ENCODE results near the gene PTGR2.
"Not testable (repeated sequence)": the region's sequence is repeated elsewhere in the genome, so short reads cannot be mapped to it uniquely, and the experiment has no call there.

The PTGR2 gene

GRCh38 chr14:73909681-73910080 lies 58.0 kb downstream of the PTGR2 start:
- TF ChIP-seq, protein P1, sequence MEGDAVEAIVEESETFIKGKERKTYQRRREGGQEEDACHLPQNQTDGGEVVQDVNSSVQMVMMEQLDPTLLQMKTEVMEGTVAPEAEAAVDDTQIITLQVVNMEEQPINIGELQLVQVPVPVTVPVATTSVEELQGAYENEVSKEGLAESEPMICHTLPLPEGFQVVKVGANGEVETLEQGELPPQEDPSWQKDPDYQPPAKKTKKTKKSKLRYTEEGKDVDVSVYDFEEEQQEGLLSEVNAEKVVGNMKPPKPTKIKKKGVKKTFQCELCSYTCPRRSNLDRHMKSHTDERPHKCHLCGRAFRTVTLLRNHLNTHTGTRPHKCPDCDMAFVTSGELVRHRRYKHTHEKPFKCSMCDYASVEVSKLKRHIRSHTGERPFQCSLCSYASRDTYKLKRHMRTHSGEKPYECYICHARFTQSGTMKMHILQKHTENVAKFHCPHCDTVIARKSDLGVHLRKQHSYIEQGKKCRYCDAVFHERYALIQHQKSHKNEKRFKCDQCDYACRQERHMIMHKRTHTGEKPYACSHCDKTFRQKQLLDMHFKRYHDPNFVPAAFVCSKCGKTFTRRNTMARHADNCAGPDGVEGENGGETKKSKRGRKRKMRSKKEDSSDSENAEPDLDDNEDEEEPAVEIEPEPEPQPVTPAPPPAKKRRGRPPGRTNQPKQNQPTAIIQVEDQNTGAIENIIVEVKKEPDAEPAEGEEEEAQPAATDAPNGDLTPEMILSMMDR (IDR thresholded peaks at IDR 0.05; ENCODE audit: borderline replicate concordance, control extremely low read depth, extremely low read depth, insufficient read depth, missing control alignments), result no peak
- DNase-seq (ENCODE audit: low spot score), result no peak
- in situ Hi-C loops (cut with MboI; ENCODE audit: low sequenced_read_pairs, unreplicated experiment), result no loop called here

DNA sequence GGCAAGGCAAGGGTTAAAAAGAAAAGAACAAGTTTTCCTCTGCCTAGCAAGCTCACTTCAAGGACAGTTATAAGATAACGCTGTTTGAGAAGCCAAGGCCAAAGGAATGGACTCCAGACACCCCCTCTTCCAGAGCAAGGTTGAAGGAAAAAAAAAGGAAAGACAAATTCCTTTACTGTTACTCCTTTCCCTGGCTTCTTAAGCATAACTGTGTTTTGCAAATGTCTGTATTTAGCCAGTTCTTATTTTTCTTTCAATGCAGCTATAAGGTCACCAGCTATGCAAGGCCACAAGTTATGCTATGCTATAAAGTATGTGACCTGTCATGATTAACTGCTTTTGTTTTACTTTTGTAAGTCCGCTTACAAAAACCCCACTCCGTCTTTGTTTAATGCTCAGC lies 61.6 kb downstream of the PTGR2 start:
- in situ Hi-C loops (cut with MboI; ENCODE audit: low sequenced_read_pairs, unreplicated experiment), result no loop called here
- no peak for DNase-seq (ENCODE audit: low spot score)
- TF ChIP-seq, protein P1 (IDR thresholded peaks at IDR 0.05; ENCODE audit: borderline replicate concordance, control extremely low read depth, extremely low read depth, insufficient read depth, missing control alignments), result no peak

DNA sequence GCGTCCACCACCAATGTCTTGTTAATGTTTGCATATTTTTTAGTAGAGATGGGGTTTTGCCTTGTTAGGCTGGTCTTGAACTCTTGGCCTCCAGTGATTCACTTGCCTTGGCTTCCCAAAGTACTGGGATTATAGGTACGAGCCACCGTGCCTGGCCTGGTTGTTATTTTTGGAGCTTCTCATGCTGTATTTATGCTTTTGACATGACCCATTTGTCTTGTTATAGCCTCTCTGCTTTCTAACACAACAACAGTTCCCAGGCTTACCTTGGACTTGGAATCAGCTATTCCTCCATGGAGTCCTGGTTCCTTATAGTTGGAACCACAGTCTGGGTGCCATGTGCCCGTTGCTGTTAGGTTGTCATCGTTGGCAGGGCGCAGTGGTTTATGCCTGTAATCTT lies 64.7 kb downstream of the PTGR2 start:
- in situ Hi-C loops (cut with MboI; ENCODE audit: low sequenced_read_pairs, unreplicated experiment), result no loop called here
- TF ChIP-seq, protein P1 (IDR thresholded peaks at IDR 0.05; ENCODE audit: borderline replicate concordance, control extremely low read depth, extremely low read depth, insufficient read depth, missing control alignments), result no peak

GRCh38 chr14:73919457-73919856 lies 67.8 kb downstream of the PTGR2 start:
- in situ Hi-C loops (cut with MboI; ENCODE audit: low sequenced_read_pairs, unreplicated experiment); DNase-seq (ENCODE audit: low spot score): not testable (repeated sequence)

More for the DNA sequence above, 64.7 kb downstream of the PTGR2 start:
- no peak for DNase-seq (ENCODE audit: low spot score)

GRCh38 chr14:73924337-73924736 lies 72.7 kb downstream of the PTGR2 start:
- in situ Hi-C loops (cut with MboI; ENCODE audit: low sequenced_read_pairs, unreplicated experiment), result no loop called here
- DNase-seq (ENCODE audit: low spot score), result no peak
- TF ChIP-seq, protein P1 (IDR thresholded peaks at IDR 0.05; ENCODE audit: borderline replicate concordance, control extremely low read depth, extremely low read depth, insufficient read depth, missing control alignments), result no peak

All from GM13976 (cell line).